NB4 (cell line): ENCODE measurements around the gene ADTRP.

ENCODE experiments used
- MAX ChIP-seq: IDR thresholded peaks from 2 replicates; pipeline ENCODE4 v1.6.1; 2011; ENCODE audit warnings: low read depth, low read length
- POLR2A ChIP-seq: IDR thresholded peaks from 2 replicates; pipeline ENCODE4 v1.6.1; 2011; ENCODE audit warnings: mild to moderate bottlenecking; ENCODE audit not compliant: insufficient read length; ENCODE audit errors: extremely low read depth
- TF ChIP-seq, protein P1 (sequence below): IDR thresholded peaks from one replicate; pipeline ENCODE4 v1.5.1; 2012; ENCODE audit warnings: low read depth, low read length

DNA sequence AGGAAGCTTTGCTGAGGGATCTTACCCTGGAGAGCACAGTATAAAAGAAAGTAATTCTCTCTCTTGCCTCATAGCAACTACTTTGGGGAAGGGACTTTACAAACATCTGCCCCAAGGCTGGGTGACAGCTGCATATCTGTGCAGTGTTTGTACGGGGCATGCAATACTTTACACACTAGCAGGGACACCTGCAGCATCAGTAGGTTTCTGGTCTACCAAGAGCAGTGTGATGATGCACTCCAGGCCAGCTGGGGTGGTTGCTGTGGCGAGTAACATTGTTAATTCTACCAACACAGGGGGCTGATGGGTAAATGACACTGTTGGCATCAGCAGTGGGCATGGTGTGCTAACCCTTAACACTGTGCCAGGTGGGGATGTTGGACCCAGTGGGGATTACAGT, 48.0 kb downstream of the ADTRP start:
- TF ChIP-seq, protein P1, sequence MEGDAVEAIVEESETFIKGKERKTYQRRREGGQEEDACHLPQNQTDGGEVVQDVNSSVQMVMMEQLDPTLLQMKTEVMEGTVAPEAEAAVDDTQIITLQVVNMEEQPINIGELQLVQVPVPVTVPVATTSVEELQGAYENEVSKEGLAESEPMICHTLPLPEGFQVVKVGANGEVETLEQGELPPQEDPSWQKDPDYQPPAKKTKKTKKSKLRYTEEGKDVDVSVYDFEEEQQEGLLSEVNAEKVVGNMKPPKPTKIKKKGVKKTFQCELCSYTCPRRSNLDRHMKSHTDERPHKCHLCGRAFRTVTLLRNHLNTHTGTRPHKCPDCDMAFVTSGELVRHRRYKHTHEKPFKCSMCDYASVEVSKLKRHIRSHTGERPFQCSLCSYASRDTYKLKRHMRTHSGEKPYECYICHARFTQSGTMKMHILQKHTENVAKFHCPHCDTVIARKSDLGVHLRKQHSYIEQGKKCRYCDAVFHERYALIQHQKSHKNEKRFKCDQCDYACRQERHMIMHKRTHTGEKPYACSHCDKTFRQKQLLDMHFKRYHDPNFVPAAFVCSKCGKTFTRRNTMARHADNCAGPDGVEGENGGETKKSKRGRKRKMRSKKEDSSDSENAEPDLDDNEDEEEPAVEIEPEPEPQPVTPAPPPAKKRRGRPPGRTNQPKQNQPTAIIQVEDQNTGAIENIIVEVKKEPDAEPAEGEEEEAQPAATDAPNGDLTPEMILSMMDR: no peak
- no peak for TF ChIP-seq MAX
- no peak for TF ChIP-seq POLR2A
